ENCODE results near the gene PDXP. TPM values are rescaled to one million over a fixed set of nuclear protein-coding genes. Genes with fewer than 3 reads are reported as not detected.

PDXP gene
- total RNA-seq, 1 experiment from 2014 or later = 36.9 TPM

DNA sequence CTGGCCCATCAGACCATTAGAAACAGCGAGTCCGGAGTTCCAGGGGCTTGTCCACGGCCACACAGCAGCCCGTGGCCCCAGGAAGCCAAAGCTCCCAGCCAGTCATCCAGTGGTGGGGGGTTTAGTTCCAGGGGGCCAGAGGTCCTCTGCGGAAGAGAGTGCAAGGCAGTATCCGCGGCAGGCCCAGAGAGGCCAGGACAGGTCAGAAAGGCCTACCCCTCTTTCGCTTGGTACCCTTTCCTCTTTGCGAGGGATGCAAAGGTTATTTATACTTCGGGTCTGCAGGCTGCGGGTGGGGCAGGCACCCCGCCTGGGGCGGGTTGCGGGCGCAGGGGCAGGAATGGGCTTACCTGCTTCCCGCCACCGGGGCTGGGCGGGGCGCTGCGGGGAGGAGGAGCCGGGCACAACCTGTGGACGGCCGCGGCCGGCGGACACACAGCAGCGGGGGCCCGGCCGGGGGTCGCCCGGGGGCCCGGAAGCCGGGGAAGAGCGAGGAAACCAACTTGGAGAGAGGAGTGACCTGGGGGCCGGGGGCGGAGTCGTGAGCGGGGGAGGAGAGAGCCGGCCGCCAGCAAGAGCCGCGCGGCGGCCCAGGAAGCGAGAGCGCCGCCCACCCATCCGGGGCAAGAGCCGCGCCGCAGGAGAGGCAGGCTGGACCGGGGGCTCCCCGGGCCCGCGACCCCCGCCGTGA, 19.3 kb upstream of the PDXP start, which contains the start of gene SH3BP1:
TSS of gene SH3BP1 (plus strand) at position 600 of the 691 bp plus-strand sequence. CDS start 119 bp downstream, outside the sequence.
- Histone ChIP-seq H3K4me2 (ENCODE audit: low read length) (peak within 1 kb of the TSS; percentile 90), H3K79me2 (ENCODE audit: low read length) (0 out of 2 replicates have a peak, but pooled peaks cover 6% of the 10 kb centered on the region), H3K27me3 (ENCODE audit: low read length) (no peaks in the 10 kb centered on the region), H3K9me2 (replicated peaks; ENCODE audit: low read length) (no peaks in the 10 kb centered on the region), H4K20me1 (ENCODE audit: low read length) (no peaks in the 10 kb centered on the region), H3K9ac (ENCODE audit: low read length) (peak within 1 kb of the TSS; percentile 56), H3K36me3 (ENCODE audit: low read depth, low read length) (no peaks in the 10 kb centered on the region), H3K27ac (ENCODE audit: low read length) (no peak within 1 kb of the TSS), H3K4me1 (ENCODE audit: insufficient read depth, low read length) (peaks cover 9% of the 10 kb centered on the region; the same call in 1 of the 2 replicates), H3K4me3 (ENCODE audit: low read length) (peak within 1 kb of the TSS; percentile 79), H2AFZ (ENCODE audit: low read length) (peak within 1 kb of the TSS; percentile 67), H3F3A (ENCODE audit: low read length, unreplicated experiment) (no peaks in the 10 kb centered on the region), H3K9me3 (ENCODE audit: low read length) (no peaks in the 10 kb centered on the region)
- no peak for TF ChIP-seq EZH2phosphoT487 (IDR thresholded peaks at IDR 0.05; ENCODE audit: borderline replicate concordance, low read length)
- TF ChIP-seq EZH2 (IDR thresholded peaks at IDR 0.05; ENCODE audit: low read length, unreplicated experiment) = no peak
- TF ChIP-seq, protein P1, sequence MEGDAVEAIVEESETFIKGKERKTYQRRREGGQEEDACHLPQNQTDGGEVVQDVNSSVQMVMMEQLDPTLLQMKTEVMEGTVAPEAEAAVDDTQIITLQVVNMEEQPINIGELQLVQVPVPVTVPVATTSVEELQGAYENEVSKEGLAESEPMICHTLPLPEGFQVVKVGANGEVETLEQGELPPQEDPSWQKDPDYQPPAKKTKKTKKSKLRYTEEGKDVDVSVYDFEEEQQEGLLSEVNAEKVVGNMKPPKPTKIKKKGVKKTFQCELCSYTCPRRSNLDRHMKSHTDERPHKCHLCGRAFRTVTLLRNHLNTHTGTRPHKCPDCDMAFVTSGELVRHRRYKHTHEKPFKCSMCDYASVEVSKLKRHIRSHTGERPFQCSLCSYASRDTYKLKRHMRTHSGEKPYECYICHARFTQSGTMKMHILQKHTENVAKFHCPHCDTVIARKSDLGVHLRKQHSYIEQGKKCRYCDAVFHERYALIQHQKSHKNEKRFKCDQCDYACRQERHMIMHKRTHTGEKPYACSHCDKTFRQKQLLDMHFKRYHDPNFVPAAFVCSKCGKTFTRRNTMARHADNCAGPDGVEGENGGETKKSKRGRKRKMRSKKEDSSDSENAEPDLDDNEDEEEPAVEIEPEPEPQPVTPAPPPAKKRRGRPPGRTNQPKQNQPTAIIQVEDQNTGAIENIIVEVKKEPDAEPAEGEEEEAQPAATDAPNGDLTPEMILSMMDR (conservative IDR thresholded peaks at IDR 0.05; ENCODE audit: low read depth, low read length) = no peak
- BruUV-seq (replicated peaks) = no TSS peak
- peak; percentile 47 for ATAC-seq
- ChIA-PET CTCF (no interaction called here), POLR2A (ENCODE audit: unreplicated experiment) (no interaction called here)
- DNase-seq = peak; percentile 46
- intact Hi-C loops (cut with micrococcal nuclease) = no loop called here

DNA sequence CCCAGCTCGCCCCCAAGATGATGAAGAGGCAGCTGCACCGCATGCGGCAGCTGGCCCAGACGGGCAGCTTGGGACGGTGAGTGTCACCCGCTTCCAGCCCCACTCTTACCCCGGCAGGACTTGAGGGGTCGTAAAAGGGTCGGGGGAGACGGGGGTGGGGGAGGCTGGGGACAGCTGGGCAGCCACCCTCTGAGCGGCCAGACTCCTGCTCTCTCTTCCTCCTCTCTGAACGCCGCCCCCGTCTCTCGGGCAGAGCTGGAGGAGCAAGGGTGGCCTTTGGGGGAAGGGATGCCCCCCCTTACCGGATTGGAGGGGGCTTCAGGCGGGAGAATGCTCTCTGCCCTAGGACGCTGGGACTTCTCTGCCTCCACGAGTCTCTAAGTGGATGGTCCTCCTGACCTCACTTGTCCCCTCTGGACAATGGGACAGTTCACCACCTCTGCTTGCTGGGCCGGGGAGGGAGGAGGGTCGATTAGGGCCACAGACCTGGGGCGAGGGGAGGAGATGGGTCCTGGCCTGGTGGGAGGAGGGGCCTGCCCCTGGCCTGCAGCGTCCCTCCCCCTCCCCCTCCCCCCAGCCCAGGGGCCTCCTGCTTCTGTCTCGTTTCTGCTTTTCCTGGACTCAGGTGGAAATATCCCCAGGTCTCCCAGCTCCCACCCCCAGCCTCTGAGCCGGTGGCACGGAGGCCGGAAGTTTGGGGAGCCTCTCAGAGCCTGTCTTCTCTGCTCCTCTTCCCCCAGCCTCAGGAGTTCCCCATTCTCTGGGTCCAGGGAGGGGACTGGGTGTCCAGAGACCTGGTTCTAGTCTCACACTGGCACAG, 18.5 kb upstream of the PDXP start:
- no peaks in the 10 kb centered on the region for H3K9me3 ChIP-seq (ENCODE audit: low read length)
- H3K4me3 ChIP-seq (ENCODE audit: low read length) = peak overlapping the region; percentile 79
- POLR2A ChIA-PET (ENCODE audit: unreplicated experiment) = no interaction called here
- ATAC-seq (no peak; the same call in 1 of the 2 replicates), DNase-seq (no peak)
- H4K20me1 ChIP-seq (ENCODE audit: low read length) = no peaks in the 10 kb centered on the region
- CTCF ChIA-PET = interaction anchor here (0.9 kb wide), 1 partner anchor 33 kb away, joined by 3 read pairs; no protein-coding TSS in a partner anchor
- H3K36me3 ChIP-seq (ENCODE audit: low read depth, low read length) = no peaks in the 10 kb centered on the region
- H3K9me2 ChIP-seq (replicated peaks; ENCODE audit: low read length) = no peaks in the 10 kb centered on the region
- peak overlapping the region; percentile 56 for H3K9ac ChIP-seq (ENCODE audit: low read length)
- peaks cover 9% of the 10 kb centered on the region; the same call in 1 of the 2 replicates for H3K4me1 ChIP-seq (ENCODE audit: insufficient read depth, low read length)
- H3K27me3 ChIP-seq (ENCODE audit: low read length) = no peaks in the 10 kb centered on the region
- intact Hi-C loops (cut with micrococcal nuclease) = no loop called here
- TF ChIP-seq EZH2phosphoT487 (IDR thresholded peaks at IDR 0.05; ENCODE audit: borderline replicate concordance, low read length) (no peak), EZH2 (IDR thresholded peaks at IDR 0.05; ENCODE audit: low read length, unreplicated experiment) (no peak)
- TF ChIP-seq, protein P1 (conservative IDR thresholded peaks at IDR 0.05; ENCODE audit: low read depth, low read length) = no peak
- H3K79me2 ChIP-seq (ENCODE audit: low read length) = 0 out of 2 replicates have a peak, but pooled peaks cover 6% of the 10 kb centered on the region
- no TSS peak for BruUV-seq (replicated peaks)
- H3K4me2 ChIP-seq (ENCODE audit: low read length) = peak overlapping the region; percentile 90
- no peak overlapping the region for H3K27ac ChIP-seq (ENCODE audit: low read length)
- H2AFZ ChIP-seq (ENCODE audit: low read length) = peak overlapping the region; percentile 67
- no peaks in the 10 kb centered on the region for H3F3A ChIP-seq (ENCODE audit: low read length, unreplicated experiment)

All from PC-3 (cell line).